Adrenal gland (tissue), 5 donors: ENCODE data around the gene AJM1.

Experiments used
- CTCF ChIP-seq, 6 experiments: fragments of 450-650 bp in 4 of 6; fragments of 200-600 bp in 2 of 6; sonication (generic) in 1 of 6; IDR thresholded peaks; 1 replicate in 5 of 6; 2 replicates in 1 of 6; pipeline versions ENCODE4 v1.5.1 to v1.8.0; 2016 to 2021; ENCODE audit warnings: antibody characterized with exemption in 6 of 6, mild to moderate bottlenecking in 2 of 6, moderate library complexity in 1 of 6
- POLR2A ChIP-seq, 2 donors: fragments of 450-650 bp; IDR thresholded peaks; one replicate each; pipeline ENCODE4 v1.6.1; 2017; ENCODE audit warnings: antibody characterized with exemption in 2 of 2, mild to moderate bottlenecking in 2 of 2, moderate library complexity in 1 of 2
- donor health status: DM: no; HTN: no; CAD: no.

GRCh38 chr9:136802321-136802720, 40.0 kb upstream of the AJM1 start:
- TF ChIP-seq CTCF (IDR thresholded peaks at IDR 0.05): no peak
- no peak for TF ChIP-seq POLR2A (IDR thresholded peaks at IDR 0.05)
